ENCODE measurements around the gene NMS.

NMS gene, protein sequence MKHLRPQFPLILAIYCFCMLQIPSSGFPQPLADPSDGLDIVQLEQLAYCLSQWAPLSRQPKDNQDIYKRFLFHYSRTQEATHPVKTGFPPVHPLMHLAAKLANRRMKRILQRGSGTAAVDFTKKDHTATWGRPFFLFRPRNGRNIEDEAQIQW

DNA sequence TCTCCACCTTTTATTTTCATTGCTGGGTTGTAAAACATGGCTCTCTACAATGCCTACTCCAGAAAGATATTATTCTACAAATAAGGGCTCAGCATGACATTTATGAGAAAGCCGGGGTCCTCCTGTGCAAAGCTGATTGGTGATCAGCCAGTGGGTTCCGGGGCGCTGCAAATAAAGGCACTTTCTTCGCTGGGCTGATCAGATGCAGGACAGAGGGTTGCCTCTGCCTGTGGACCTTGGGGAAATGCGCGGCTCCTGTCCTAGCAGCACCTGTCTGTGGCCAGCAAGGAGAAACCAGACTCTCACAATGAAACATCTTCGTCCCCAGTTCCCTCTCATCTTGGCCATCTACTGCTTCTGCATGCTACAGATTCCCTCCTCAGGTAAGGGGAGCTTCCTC is at the start of gene NMS:
Gene NMS, plus strand, starts transcription at position 301 of the 400 bp plus-strand sequence. Its CDS starts 7 bp downstream, at position 308.
- no peak for ATAC-seq (replicated peaks; ENCODE audit: extremely low read depth, poor library complexity, severe bottlenecking)
- no peaks in the 10 kb centered on the region for H3K4me1 Mint-ChIP-seq
- H3K4me3 Mint-ChIP-seq: no peak within 1 kb of the TSS
- no peak within 1 kb of the TSS for H3K27ac Mint-ChIP-seq (ENCODE audit: low read depth)
- no peak for DNase-seq (ENCODE audit: low spot score in 2 of 2)
- H3K27me3 Mint-ChIP-seq: peaks cover 65% of the 10 kb centered on the region
- no peaks in the 10 kb centered on the region for H3K9me3 Mint-ChIP-seq
- no peaks in the 10 kb centered on the region for H3K36me3 Mint-ChIP-seq (ENCODE audit: insufficient read depth)

- H3K4me3 Mint-ChIP-seq: no peak overlapping the region
- peaks cover 2% of the 10 kb centered on the region for H3K36me3 Mint-ChIP-seq (ENCODE audit: insufficient read depth)
- H3K9me3 Mint-ChIP-seq: no peaks in the 10 kb centered on the region
- peaks cover 20% of the 10 kb centered on the region for H3K27me3 Mint-ChIP-seq
- no peak for DNase-seq (ENCODE audit: low spot score in 2 of 2)
- ATAC-seq (replicated peaks; ENCODE audit: extremely low read depth, poor library complexity, severe bottlenecking): no peak
- no peak overlapping the region for H3K27ac Mint-ChIP-seq (ENCODE audit: low read depth)
- H3K4me1 Mint-ChIP-seq: peaks cover 2% of the 10 kb centered on the region
Measured at GRCh38 chr2:100422320-100423055, 47.8 kb upstream of the NMS start.

DNA sequence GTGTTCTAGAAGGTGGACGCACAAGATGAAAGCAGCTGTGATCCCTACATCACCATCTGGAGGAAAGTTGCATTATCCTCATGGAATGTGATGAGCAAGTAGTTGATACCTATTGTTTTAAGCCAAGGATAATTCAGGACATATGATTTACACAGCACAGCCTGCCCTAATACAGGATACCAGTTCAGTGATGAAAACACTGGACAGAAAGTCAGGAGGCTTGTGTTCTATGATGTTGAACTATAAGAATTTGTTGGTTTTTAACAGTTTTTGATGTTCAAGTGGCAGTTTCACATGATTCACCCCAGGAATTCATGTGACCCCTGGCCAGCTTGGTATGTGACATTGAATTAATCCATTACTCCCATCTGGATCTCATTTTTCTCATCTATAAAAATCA is 46.7 kb upstream of the NMS start:
- Mint-ChIP-seq H3K36me3 (ENCODE audit: insufficient read depth) (no peaks in the 10 kb centered on the region), H3K27me3 (peaks cover 29% of the 10 kb centered on the region), H3K4me1 (peaks cover 5% of the 10 kb centered on the region), H3K9me3 (no peaks in the 10 kb centered on the region), H3K4me3 (no peak overlapping the region), H3K27ac (ENCODE audit: low read depth) (no peak overlapping the region)
- DNase-seq (ENCODE audit: low spot score in 2 of 2): no peak
- ATAC-seq (replicated peaks; ENCODE audit: extremely low read depth, poor library complexity, severe bottlenecking): no peak

GRCh38 chr2:100424277-100424875 is 45.9 kb upstream of the NMS start:
- H3K9me3 Mint-ChIP-seq: no peaks in the 10 kb centered on the region
- peaks cover 37% of the 10 kb centered on the region for H3K27me3 Mint-ChIP-seq
- no peak overlapping the region for H3K27ac Mint-ChIP-seq (ENCODE audit: low read depth)
- no peak overlapping the region for H3K4me3 Mint-ChIP-seq
- ATAC-seq (replicated peaks; ENCODE audit: extremely low read depth, poor library complexity, severe bottlenecking) (no peak), DNase-seq (ENCODE audit: low spot score in 2 of 2) (no peak)
- peaks cover 5% of the 10 kb centered on the region for H3K4me1 Mint-ChIP-seq
- no peaks in the 10 kb centered on the region for H3K36me3 Mint-ChIP-seq (ENCODE audit: insufficient read depth)

DNA sequence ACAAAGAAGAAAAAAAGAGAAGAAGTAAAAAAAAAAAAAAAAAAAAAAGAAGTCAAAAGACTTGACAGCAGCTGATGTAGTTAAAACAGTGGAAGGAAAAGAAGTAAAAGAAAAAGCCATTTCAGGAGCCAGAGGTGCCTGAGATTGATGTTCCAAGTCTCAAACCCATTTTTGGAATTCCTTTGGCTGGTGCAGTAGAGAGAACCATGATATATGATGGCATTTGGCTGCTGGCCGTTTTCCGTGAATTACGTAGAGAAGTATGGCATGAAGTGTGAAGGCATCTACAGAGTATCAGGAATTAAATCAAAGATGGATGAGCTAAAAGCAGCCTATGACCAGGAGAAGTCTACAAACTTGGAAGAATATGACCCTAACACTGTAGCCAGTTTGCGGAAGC is 45.2 kb upstream of the NMS start:
- Mint-ChIP-seq H3K27ac (ENCODE audit: low read depth) (no peak overlapping the region), H3K27me3 (peaks cover 38% of the 10 kb centered on the region), H3K4me1 (peaks cover 5% of the 10 kb centered on the region), H3K9me3 (no peaks in the 10 kb centered on the region), H3K4me3 (no peak overlapping the region), H3K36me3 (ENCODE audit: insufficient read depth) (no peaks in the 10 kb centered on the region)
- no peak for DNase-seq (ENCODE audit: low spot score in 2 of 2)
- no peak for ATAC-seq (replicated peaks; ENCODE audit: extremely low read depth, poor library complexity, severe bottlenecking)

- no peak for ATAC-seq (replicated peaks; ENCODE audit: extremely low read depth, poor library complexity, severe bottlenecking)
- Mint-ChIP-seq H3K4me3 (no peak overlapping the region), H3K4me1 (peaks cover 5% of the 10 kb centered on the region), H3K9me3 (no peaks in the 10 kb centered on the region), H3K36me3 (ENCODE audit: insufficient read depth) (no peaks in the 10 kb centered on the region), H3K27me3 (peaks cover 44% of the 10 kb centered on the region), H3K27ac (ENCODE audit: low read depth) (no peak overlapping the region)
- DNase-seq (ENCODE audit: low spot score in 2 of 2): no peak
Measured at GRCh38 chr2:100425573-100426383, 44.5 kb upstream of the NMS start.

GRCh38 chr2:100426384-100426720 is 43.9 kb upstream of the NMS start:
- Mint-ChIP-seq H3K36me3 (ENCODE audit: insufficient read depth) (no peaks in the 10 kb centered on the region), H3K27ac (ENCODE audit: low read depth) (no peak overlapping the region)

DNA sequence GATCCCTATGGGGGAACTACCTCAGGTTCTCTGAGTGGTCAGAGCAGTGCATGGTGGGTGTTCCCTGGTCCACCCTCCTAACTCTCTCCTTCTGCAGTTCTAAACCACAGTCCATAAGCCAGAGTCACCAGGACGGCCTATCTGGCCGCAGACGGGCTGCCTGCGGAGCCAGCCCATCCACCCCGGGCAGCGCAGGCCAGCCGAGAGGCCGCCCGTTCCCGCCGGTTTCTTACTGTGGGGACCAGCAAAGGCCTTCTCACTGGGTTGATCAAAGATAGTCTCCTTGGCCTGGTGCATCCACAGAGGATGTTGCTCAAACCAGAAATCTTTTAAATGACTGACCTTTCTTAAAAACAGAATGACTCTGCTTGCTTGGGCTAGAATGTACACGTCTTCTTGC is 43.2 kb upstream of the NMS start:
- H3K4me1 Mint-ChIP-seq: peaks cover 5% of the 10 kb centered on the region
- no peaks in the 10 kb centered on the region for H3K9me3 Mint-ChIP-seq
- peaks cover 51% of the 10 kb centered on the region for H3K27me3 Mint-ChIP-seq
- DNase-seq (ENCODE audit: low spot score in 2 of 2) (no peak), ATAC-seq (replicated peaks; ENCODE audit: extremely low read depth, poor library complexity, severe bottlenecking) (no peak)
- H3K36me3 Mint-ChIP-seq (ENCODE audit: insufficient read depth): no peaks in the 10 kb centered on the region
- H3K27ac Mint-ChIP-seq (ENCODE audit: low read depth): no peak overlapping the region
- H3K4me3 Mint-ChIP-seq: no peak overlapping the region

More at GRCh38 chr2:100426384-100426720, 43.9 kb upstream of the NMS start:
- Mint-ChIP-seq H3K4me1 (peaks cover 5% of the 10 kb centered on the region), H3K9me3 (no peaks in the 10 kb centered on the region), H3K4me3 (no peak overlapping the region), H3K27me3 (peaks cover 50% of the 10 kb centered on the region)
- DNase-seq (ENCODE audit: low spot score in 2 of 2): no peak
- no peak for ATAC-seq (replicated peaks; ENCODE audit: extremely low read depth, poor library complexity, severe bottlenecking)

DNA sequence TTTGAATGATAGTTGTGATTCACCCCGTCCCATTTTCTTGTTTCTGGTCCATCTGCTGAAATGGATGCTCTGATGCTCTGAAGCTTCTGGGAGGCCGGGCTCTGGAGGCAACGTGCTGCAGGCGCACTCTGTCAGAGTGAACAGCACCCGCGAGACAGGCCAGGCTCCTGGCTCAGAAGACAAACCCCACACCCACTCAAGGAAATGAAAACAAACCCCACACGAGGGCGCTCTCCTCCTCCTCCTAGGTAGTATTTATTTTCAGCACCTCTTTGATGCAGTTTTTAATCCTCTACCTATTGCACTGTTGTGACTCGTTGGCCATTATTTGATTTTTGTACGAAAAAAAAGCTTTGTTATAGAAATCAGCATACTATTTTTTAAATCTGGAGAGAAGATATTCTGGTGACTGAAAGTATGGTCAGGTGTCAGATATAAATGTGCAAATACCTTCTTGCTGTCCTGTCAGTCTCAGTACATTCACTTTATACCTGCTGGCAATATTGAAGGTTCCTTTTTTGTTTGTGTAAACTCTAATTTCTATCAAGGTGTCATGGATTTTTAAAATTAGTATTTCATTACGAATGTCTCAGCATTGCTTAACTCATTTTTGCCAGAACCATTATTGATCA is 42.5 kb upstream of the NMS start:
- no peak overlapping the region for H3K27ac Mint-ChIP-seq (ENCODE audit: low read depth)
- H3K9me3 Mint-ChIP-seq: no peaks in the 10 kb centered on the region
- ATAC-seq (replicated peaks; ENCODE audit: extremely low read depth, poor library complexity, severe bottlenecking) (peak; percentile 76), DNase-seq (ENCODE audit: low spot score in 2 of 2) (peak; percentile 42 to 47)
- peaks cover 51% of the 10 kb centered on the region for H3K27me3 Mint-ChIP-seq
- H3K4me3 Mint-ChIP-seq: no peak overlapping the region
- H3K36me3 Mint-ChIP-seq (ENCODE audit: insufficient read depth): no peaks in the 10 kb centered on the region
- peaks cover 5% of the 10 kb centered on the region for H3K4me1 Mint-ChIP-seq

- Mint-ChIP-seq H3K9me3 (no peaks in the 10 kb centered on the region), H3K4me3 (no peak overlapping the region), H3K36me3 (ENCODE audit: insufficient read depth) (no peaks in the 10 kb centered on the region), H3K27ac (ENCODE audit: low read depth) (no peak overlapping the region), H3K4me1 (peaks cover 5% of the 10 kb centered on the region), H3K27me3 (peaks cover 46% of the 10 kb centered on the region)
- ATAC-seq (replicated peaks; ENCODE audit: extremely low read depth, poor library complexity, severe bottlenecking) (no peak), DNase-seq (ENCODE audit: low spot score in 2 of 2) (no peak)
Measured at GRCh38 chr2:100429726-100430125, 40.6 kb upstream of the NMS start.

DNA sequence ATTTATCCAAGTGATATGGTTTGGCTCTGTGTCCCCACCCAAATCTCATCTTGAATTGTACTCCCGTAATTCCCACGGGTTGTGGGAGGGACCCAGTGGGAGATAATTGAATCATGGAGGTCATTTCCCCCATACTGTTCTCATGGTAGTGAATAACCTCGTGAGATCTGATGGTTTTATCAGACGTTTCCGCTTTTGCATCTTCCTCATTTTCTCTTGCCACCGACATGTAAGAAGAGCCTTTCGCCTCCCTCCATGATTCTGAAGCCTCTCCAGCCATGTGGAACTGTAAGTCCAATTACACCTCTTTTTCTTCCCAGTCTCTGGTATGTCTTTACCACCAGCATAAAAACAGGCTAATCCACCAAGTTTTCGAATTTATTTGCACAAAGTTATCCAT is 32.5 kb upstream of the NMS start:
- no peaks in the 10 kb centered on the region for H3K9me3 Mint-ChIP-seq
- DNase-seq (ENCODE audit: low spot score in 2 of 2) (no peak), ATAC-seq (replicated peaks; ENCODE audit: extremely low read depth, poor library complexity, severe bottlenecking) (no peak)
- no peak overlapping the region for H3K4me3 Mint-ChIP-seq
- H3K27ac Mint-ChIP-seq (ENCODE audit: low read depth): no peak overlapping the region
- peaks cover 40% of the 10 kb centered on the region for H3K27me3 Mint-ChIP-seq
- peaks cover 1% of the 10 kb centered on the region for H3K36me3 Mint-ChIP-seq (ENCODE audit: insufficient read depth)
- H3K4me1 Mint-ChIP-seq: no peaks in the 10 kb centered on the region

DNA sequence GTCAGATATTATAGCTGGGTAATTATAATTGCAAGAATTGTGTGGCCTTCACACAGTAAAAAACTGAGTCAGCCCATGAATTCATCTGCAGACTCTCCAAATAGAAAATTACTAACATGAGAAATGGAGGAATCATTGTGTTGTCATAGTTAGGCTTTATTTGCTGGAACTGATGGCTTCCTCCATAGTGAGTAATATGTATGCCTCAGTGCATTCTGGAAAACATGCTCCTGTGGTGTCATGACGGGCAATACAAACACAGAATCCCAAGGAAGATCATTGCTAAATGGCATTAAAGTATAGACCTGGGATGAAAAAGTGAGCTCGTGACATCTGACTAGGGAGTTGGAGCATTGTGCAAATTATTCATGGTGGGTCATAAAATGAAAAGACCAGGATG is 23.6 kb upstream of the NMS start:
- Mint-ChIP-seq H3K9me3 (no peaks in the 10 kb centered on the region), H3K4me1 (no peaks in the 10 kb centered on the region)
- ATAC-seq (replicated peaks; ENCODE audit: extremely low read depth, poor library complexity, severe bottlenecking): no peak

More for the DNA sequence above, 23.6 kb upstream of the NMS start:
- Mint-ChIP-seq H3K27me3 (no peaks in the 10 kb centered on the region), H3K4me3 (no peak overlapping the region), H3K36me3 (ENCODE audit: insufficient read depth) (no peaks in the 10 kb centered on the region), H3K27ac (ENCODE audit: low read depth) (no peak overlapping the region)
- DNase-seq (ENCODE audit: low spot score in 2 of 2): no peak

Data from central memory CD8-positive, alpha-beta T cell (primary cell).